OCI-LY7 (cell line): Measurements from ENCODE around the gene SIX1. TPM values are rescaled to one million over a fixed set of nuclear protein-coding genes. Genes with fewer than 3 reads are reported as not detected.

ENCODE experiments used
- BruUV-seq: library from RNA; stranded (reverse); fragments of 400-500 nt; replicated peaks from 2 replicates; lab custom pipeline; 2021; lab: Mats Ljungman, UMichigan
- CTCF ChIA-PET: fragments of 300-600 bp; sonication (Branson Sonifier 250); formaldehyde crosslinking; loops from one replicate; lab custom pipeline; 2022; ENCODE audit warnings: antibody characterized with exemption; ENCODE audit not compliant: unreplicated experiment; lab: Charles Lee
- POLR2A ChIA-PET: fragments of 300-600 bp; sonication (Branson Sonifier 250); formaldehyde crosslinking; loops from one replicate; lab custom pipeline; 2022; ENCODE audit warnings: antibody characterized with exemption; lab: Charles Lee
- DNase-seq: peaks from one replicate; pipeline ENCODE4 v3.0.0-alpha.2; 2015; ENCODE audit warnings: low spot score
- H2AFZ ChIP-seq: fragments of 200-600 bp; sonication (generic), shearing (Covaris generic); 2 replicates; pipeline ENCODE4 v1.6.1; 2014; ENCODE audit warnings: mild to moderate bottlenecking, antibody characterized with exemption, low read length, moderate library complexity
- H3K27ac ChIP-seq: fragments of 200-600 bp; sonication (generic); 2 replicates; pipeline ENCODE4 v1.5.1; 2014; ENCODE audit warnings: mixed run types, low read depth, mild to moderate bottlenecking, moderate library complexity, low read length, inconsistent platforms; ENCODE audit not compliant: poor library complexity, severe bottlenecking
- H3K36me3 ChIP-seq: fragments of 200-600 bp; sonication (generic); 2 replicates; pipeline ENCODE4 v1.6.1; 2014; ENCODE audit warnings: mild to moderate bottlenecking, antibody characterized with exemption, low read length, moderate library complexity, mixed read lengths; ENCODE audit not compliant: insufficient read depth
- H3K4me1 ChIP-seq: fragments of 200-600 bp; sonication (generic); 2 replicates; pipeline ENCODE4 v1.5.1; 2014; ENCODE audit warnings: mild to moderate bottlenecking, low read length; ENCODE audit not compliant: insufficient read depth, poor library complexity, severe bottlenecking
- H3K4me2 ChIP-seq: fragments of 200-600 bp; sonication (generic); 2 replicates; pipeline ENCODE4 v1.6.1; 2014; ENCODE audit warnings: mild to moderate bottlenecking, low read length
- H3K4me3 ChIP-seq: fragments of 200-600 bp; sonication (generic); 2 replicates; pipeline ENCODE4 v1.5.1; 2014; ENCODE audit warnings: mild to moderate bottlenecking, low read depth, low read length; ENCODE audit not compliant: poor library complexity, severe bottlenecking
- H3K79me2 ChIP-seq: fragments of 200-600 bp; sonication (generic); 2 replicates; pipeline ENCODE4 v1.6.1; 2016; ENCODE audit warnings: low read depth, mild to moderate bottlenecking, low read length, moderate library complexity, mixed read lengths; ENCODE audit not compliant: insufficient read depth
- H3K9me2 ChIP-seq: fragments of 200-600 bp; sonication (generic); 2 replicates; pipeline ENCODE4 v1.6.1; 2016; ENCODE audit warnings: mild to moderate bottlenecking, low read length, mixed read lengths; ENCODE audit not compliant: insufficient read depth
- H3K9me3 ChIP-seq: fragments of 200-600 bp; sonication (generic); 2 replicates; pipeline ENCODE4 v1.6.1; 2014; ENCODE audit warnings: mild to moderate bottlenecking, mixed run types, low read length, mixed read lengths
- H4K20me1 ChIP-seq: fragments of 200-600 bp; sonication (generic); 2 replicates; pipeline ENCODE4 v1.6.1; 2014; ENCODE audit warnings: mild to moderate bottlenecking, antibody characterized with exemption, low read length, moderate library complexity, mixed read lengths; ENCODE audit not compliant: insufficient read depth
- EZH2phosphoT487 ChIP-seq: fragments of 200-600 bp; sonication (generic); IDR thresholded peaks from 2 replicates; pipeline ENCODE4 v1.6.1; 2018; ENCODE audit warnings: low read depth, borderline replicate concordance, mild to moderate bottlenecking, mixed run types, antibody characterized with exemption, low read length, moderate library complexity, mixed read lengths
- intact Hi-C: fragments of 100-400 bp; cut with micrococcal nuclease; formaldehyde crosslinking; loops from one replicate; pipeline ENCODE4 v1.10.0; 2022; ENCODE audit not compliant: unreplicated experiment
- total RNA-seq, 2 experiments: library from RNA; depleted of rRNA in 1 of 2; stranded (reverse); fragments of >200 nt in 1 of 2; shearing (Covaris generic) in 1 of 2; gene quantifications; 2 replicates each; pipeline ENCODE4 v1.2.3, GENCODE V29; 2014 to 2022
- TF ChIP-seq, protein P1 (sequence below): fragments of 200-600 bp; sonication (generic); conservative IDR thresholded peaks from 2 replicates; pipeline ENCODE4 v1.5.1; 2014; ENCODE audit warnings: mild to moderate bottlenecking, antibody characterized with exemption, low read length, moderate library complexity, mixed read lengths

Gene SIX1
- total RNA-seq, 2 experiments from 2014 or later = 0.35 to 2.9 TPM

- H3K4me2 ChIP-seq = peak overlapping the region; percentile 96
- H3K27ac ChIP-seq = no peak overlapping the region
- H3K9me3 ChIP-seq = no peaks in the 10 kb centered on the region
- no peaks in the 10 kb centered on the region for H3K36me3 ChIP-seq
- no peaks in the 10 kb centered on the region for H3K9me2 ChIP-seq
- peak overlapping the region; percentile 70 for H3K4me3 ChIP-seq
- H3K4me1 ChIP-seq = peaks cover 37% of the 10 kb centered on the region
- DNase-seq = peak; percentile 30
- ChIA-PET CTCF (interaction anchor here (0.6 kb wide), 1 partner anchor 326 kb away, joined by 4 read pairs; no protein-coding TSS in a partner anchor), POLR2A (interaction anchor here (0.6 to 1.1 kb wide), 4 partner anchors 17 to 421 kb away, joined by 3 to 4 read pairs (median 4); no protein-coding TSS in a partner anchor)
- no peaks in the 10 kb centered on the region for H4K20me1 ChIP-seq
- TF ChIP-seq, protein P1, sequence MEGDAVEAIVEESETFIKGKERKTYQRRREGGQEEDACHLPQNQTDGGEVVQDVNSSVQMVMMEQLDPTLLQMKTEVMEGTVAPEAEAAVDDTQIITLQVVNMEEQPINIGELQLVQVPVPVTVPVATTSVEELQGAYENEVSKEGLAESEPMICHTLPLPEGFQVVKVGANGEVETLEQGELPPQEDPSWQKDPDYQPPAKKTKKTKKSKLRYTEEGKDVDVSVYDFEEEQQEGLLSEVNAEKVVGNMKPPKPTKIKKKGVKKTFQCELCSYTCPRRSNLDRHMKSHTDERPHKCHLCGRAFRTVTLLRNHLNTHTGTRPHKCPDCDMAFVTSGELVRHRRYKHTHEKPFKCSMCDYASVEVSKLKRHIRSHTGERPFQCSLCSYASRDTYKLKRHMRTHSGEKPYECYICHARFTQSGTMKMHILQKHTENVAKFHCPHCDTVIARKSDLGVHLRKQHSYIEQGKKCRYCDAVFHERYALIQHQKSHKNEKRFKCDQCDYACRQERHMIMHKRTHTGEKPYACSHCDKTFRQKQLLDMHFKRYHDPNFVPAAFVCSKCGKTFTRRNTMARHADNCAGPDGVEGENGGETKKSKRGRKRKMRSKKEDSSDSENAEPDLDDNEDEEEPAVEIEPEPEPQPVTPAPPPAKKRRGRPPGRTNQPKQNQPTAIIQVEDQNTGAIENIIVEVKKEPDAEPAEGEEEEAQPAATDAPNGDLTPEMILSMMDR = no peak
- no peak for TF ChIP-seq EZH2phosphoT487
- BruUV-seq = no TSS peak
- H3K79me2 ChIP-seq = no peaks in the 10 kb centered on the region
- peak overlapping the region; percentile 99 for H2AFZ ChIP-seq
- intact Hi-C loops = no loop called here
Measured at GRCh38 chr14:60658211-60658690, 9.0 kb upstream of the SIX1 start.

GRCh38 chr14:60657456-60658210 is 8.4 kb upstream of the SIX1 start:
- peak overlapping the region; percentile 70 for H3K4me3 ChIP-seq

More at GRCh38 chr14:60657456-60658210, 8.4 kb upstream of the SIX1 start:
- Histone ChIP-seq H3K9me3 (no peaks in the 10 kb centered on the region), H3K4me2 (peak overlapping the region; percentile 96), H3K36me3 (no peaks in the 10 kb centered on the region), H3K9me2 (no peaks in the 10 kb centered on the region), H4K20me1 (no peaks in the 10 kb centered on the region), H3K79me2 (no peaks in the 10 kb centered on the region), H3K4me1 (peaks cover 37% of the 10 kb centered on the region), H2AFZ (peak overlapping the region; percentile 99), H3K27ac (peak overlapping the region; percentile 68)
- ChIA-PET CTCF (interaction anchor here (0.6 kb wide), 1 partner anchor 326 kb away, joined by 4 read pairs; no protein-coding TSS in a partner anchor), POLR2A (interaction anchor here (0.6 to 1.4 kb wide), 5 partner anchors 18 to 373 kb away, joined by 4 read pairs; no protein-coding TSS in a partner anchor)
- intact Hi-C loops = loop anchor here (1.0 to 2.0 kb wide), 3 partner anchors 77 to 368 kb away; partner anchors contain the start of genes MNAT1, SLC38A6 and TRMT5
- BruUV-seq = TSS peak; percentile 89
- TF ChIP-seq, protein P1 = no peak
- no peak for TF ChIP-seq EZH2phosphoT487
- peak; percentile 51 for DNase-seq
